Measurements from ENCODE around the gene TTC7B. TPM values are rescaled to one million over a fixed set of nuclear protein-coding genes. Genes with fewer than 3 reads are reported as not detected.

TTC7B gene
- total RNA-seq, 1 donor: 24.9 TPM

- H3K4me3 ChIP-seq (ENCODE audit: low read depth, low read length): no peak overlapping the region
- DNase-seq (ENCODE audit: low read depth): no peak
- no peak for TF ChIP-seq CTCF (IDR thresholded peaks at IDR 0.05; ENCODE audit: insufficient read depth, low read length)
Observed at GRCh38 chr14:90575336-90575735, 240.9 kb downstream of the TTC7B start.

GRCh38 chr14:90574188-90575131, 241.8 kb downstream of the TTC7B start:
- TF ChIP-seq CTCF (IDR thresholded peaks at IDR 0.05; ENCODE audit: insufficient read depth, low read length): no peak
- no peak overlapping the region for H3K4me3 ChIP-seq (ENCODE audit: low read depth, low read length)
- DNase-seq (ENCODE audit: low read depth): no peak

GRCh38 chr14:90573385-90574105, 242.7 kb downstream of the TTC7B start:
- no peak for DNase-seq (ENCODE audit: low read depth)
- H3K4me3 ChIP-seq (ENCODE audit: low read depth, low read length): no peak overlapping the region
- TF ChIP-seq CTCF (IDR thresholded peaks at IDR 0.05; ENCODE audit: insufficient read depth, low read length): no peak

- H3K4me3 ChIP-seq (ENCODE audit: low read depth, low read length): no peak overlapping the region
- no peak for TF ChIP-seq CTCF (IDR thresholded peaks at IDR 0.05; ENCODE audit: insufficient read depth, low read length)
- no peak for DNase-seq (ENCODE audit: low read depth)
Observed at GRCh38 chr14:90572441-90573150, 243.6 kb downstream of the TTC7B start.

- no peak for TF ChIP-seq CTCF (IDR thresholded peaks at IDR 0.05; ENCODE audit: insufficient read depth, low read length)
- DNase-seq (ENCODE audit: low read depth): no peak
- H3K4me3 ChIP-seq (ENCODE audit: low read depth, low read length): no peak overlapping the region
Observed at GRCh38 chr14:90571149-90571947, 244.9 kb downstream of the TTC7B start.

GRCh38 chr14:90570461-90570860, 245.8 kb downstream of the TTC7B start:
- DNase-seq (ENCODE audit: low read depth): no peak
- H3K4me3 ChIP-seq (ENCODE audit: low read depth, low read length): no peak overlapping the region
- TF ChIP-seq CTCF (IDR thresholded peaks at IDR 0.05; ENCODE audit: insufficient read depth, low read length): no peak
